Measurements from ENCODE around the gene MYOT. TPM values are rescaled to one million over a fixed set of nuclear protein-coding genes. Genes with fewer than 3 reads are reported as not detected.

The MYOT gene
- total RNA-seq, 2 donors from 2014 or later: 0.35 to 3.2 TPM

GRCh38 chr5:137932800-137933199, 65.1 kb downstream of the MYOT start:
- Histone ChIP-seq H3K4me3 (no peak overlapping the region), H3K4me1 (no peaks in the 10 kb centered on the region), H3K27me3 (no peaks in the 10 kb centered on the region), H3K9me3 (no peaks in the 10 kb centered on the region), H3K9ac (ENCODE audit: low read depth in 2 of 2, low read length in 2 of 2) (no peak overlapping the region), H3K36me3 (no peaks in the 10 kb centered on the region), H3K27ac (no peak overlapping the region)
- DNase-seq: no peak
- TF ChIP-seq CTCF (IDR thresholded peaks at IDR 0.05): no peak
- intact Hi-C loops (cut with DNase I): no loop called here

GRCh38 chr5:137933491-137933911, 65.8 kb downstream of the MYOT start:
- Histone ChIP-seq H3K27ac (no peak overlapping the region), H3K27me3 (no peaks in the 10 kb centered on the region), H3K4me3 (no peak overlapping the region), H3K9me3 (no peaks in the 10 kb centered on the region), H3K4me1 (no peaks in the 10 kb centered on the region), H3K9ac (ENCODE audit: low read depth in 2 of 2, low read length in 2 of 2) (no peak overlapping the region), H3K36me3 (peaks cover 2% of the 10 kb centered on the region)
- TF ChIP-seq CTCF (IDR thresholded peaks at IDR 0.05): no peak
- intact Hi-C loops (cut with DNase I): no loop called here
- no peak for DNase-seq

GRCh38 chr5:137935190-137935589, 67.5 kb downstream of the MYOT start:
- Histone ChIP-seq H3K27me3 (no peaks in the 10 kb centered on the region), H3K9ac (ENCODE audit: low read depth in 2 of 2, low read length in 2 of 2) (no peak overlapping the region), H3K36me3 (peaks cover 8% of the 10 kb centered on the region), H3K4me3 (no peak overlapping the region), H3K9me3 (no peaks in the 10 kb centered on the region), H3K4me1 (no peaks in the 10 kb centered on the region), H3K27ac (no peak overlapping the region)
- intact Hi-C loops (cut with DNase I): no loop called here
- TF ChIP-seq CTCF (IDR thresholded peaks at IDR 0.05): no peak
- DNase-seq: no peak

- Histone ChIP-seq H3K4me1 (no peaks in the 10 kb centered on the region), H3K9ac (ENCODE audit: low read depth in 2 of 2, low read length in 2 of 2) (no peak overlapping the region), H3K4me3 (no peak overlapping the region), H3K9me3 (no peaks in the 10 kb centered on the region), H3K27ac (no peak overlapping the region), H3K36me3 (peaks cover 8% of the 10 kb centered on the region), H3K27me3 (no peaks in the 10 kb centered on the region)
- intact Hi-C loops (cut with DNase I): no loop called here
- TF ChIP-seq CTCF (IDR thresholded peaks at IDR 0.05): no peak
- no peak for DNase-seq
Measured at GRCh38 chr5:137935694-137936093, 68.0 kb downstream of the MYOT start.

Other genes starting within 250 kb of the MYOT start
- gene KLHL3, start 131.8 kb upstream of the MYOT start, total RNA-seq: 1 to 10 TPM; 4.4 to 6.3 TPM
- gene HNRNPA0, start 113.5 kb upstream of the MYOT start, total RNA-seq: 10 to 100 TPM; 26.9 to 31.0 TPM
- not detected for gene PKD2L2, start 21.6 kb downstream of the MYOT start, total RNA-seq
- gene FAM13B, start 165.2 kb downstream of the MYOT start, total RNA-seq: 10 to 100 TPM; 15.4 to 17.5 TPM
- gene WNT8A, start 216.2 kb downstream of the MYOT start, total RNA-seq: not detected